ENCODE data around the gene NPB.

DNA sequence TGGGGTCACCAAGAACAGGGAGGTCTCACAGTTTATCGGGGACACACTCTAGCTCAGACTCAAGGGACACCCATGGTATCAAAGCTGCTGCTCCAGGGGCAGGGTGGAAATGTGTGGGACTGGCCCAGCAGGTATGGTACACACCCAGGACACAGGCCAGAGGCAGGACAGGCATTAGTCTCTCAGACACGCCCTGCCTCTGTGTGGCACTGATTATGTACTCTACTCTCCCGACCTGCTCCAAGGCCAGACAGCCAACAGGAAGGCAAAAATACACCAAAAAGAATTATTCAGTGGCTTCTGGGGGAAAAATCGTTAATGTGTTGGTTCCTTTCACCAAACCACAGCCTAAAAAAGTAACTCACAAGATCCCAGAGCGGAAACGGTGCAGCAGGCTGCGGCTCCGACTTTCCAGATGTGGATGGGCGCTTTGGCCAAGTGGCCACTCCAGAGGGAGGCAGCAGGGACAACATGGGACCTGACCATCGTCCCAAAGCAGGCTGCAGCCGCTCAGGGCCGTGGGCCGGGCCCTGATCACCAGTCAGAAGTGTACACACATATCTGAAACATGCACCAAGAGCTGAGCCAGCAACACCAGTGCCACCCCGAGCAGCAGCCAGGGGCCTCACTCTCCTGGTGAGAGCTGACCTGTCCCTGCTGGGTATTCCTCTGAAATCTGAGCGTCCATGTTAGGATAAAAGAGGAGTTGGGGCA is 17.0 kb downstream of the NPB start:
- TF ChIP-seq, protein P1, sequence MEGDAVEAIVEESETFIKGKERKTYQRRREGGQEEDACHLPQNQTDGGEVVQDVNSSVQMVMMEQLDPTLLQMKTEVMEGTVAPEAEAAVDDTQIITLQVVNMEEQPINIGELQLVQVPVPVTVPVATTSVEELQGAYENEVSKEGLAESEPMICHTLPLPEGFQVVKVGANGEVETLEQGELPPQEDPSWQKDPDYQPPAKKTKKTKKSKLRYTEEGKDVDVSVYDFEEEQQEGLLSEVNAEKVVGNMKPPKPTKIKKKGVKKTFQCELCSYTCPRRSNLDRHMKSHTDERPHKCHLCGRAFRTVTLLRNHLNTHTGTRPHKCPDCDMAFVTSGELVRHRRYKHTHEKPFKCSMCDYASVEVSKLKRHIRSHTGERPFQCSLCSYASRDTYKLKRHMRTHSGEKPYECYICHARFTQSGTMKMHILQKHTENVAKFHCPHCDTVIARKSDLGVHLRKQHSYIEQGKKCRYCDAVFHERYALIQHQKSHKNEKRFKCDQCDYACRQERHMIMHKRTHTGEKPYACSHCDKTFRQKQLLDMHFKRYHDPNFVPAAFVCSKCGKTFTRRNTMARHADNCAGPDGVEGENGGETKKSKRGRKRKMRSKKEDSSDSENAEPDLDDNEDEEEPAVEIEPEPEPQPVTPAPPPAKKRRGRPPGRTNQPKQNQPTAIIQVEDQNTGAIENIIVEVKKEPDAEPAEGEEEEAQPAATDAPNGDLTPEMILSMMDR (conservative IDR thresholded peaks at IDR 0.05 in 1 of 2, IDR thresholded peaks at IDR 0.05 in 1 of 2; ENCODE audit: low read depth in 1 of 2, low read length in 2 of 2) = no peak
- TF ChIP-seq EZH2 (IDR thresholded peaks at IDR 0.05; ENCODE audit: low read length, missing control alignments) = no peak

Data from fibroblast of lung (primary cell).